Suprapubic skin (tissue), 4 donors: ENCODE data around the gene RCAN2.

Source experiments
- EP300 ChIP-seq: sonication (generic); formaldehyde crosslinking; IDR thresholded peaks from one replicate; pipeline ENCODE4 v1.6.1; 2017; ENCODE audit warnings: antibody characterized with exemption
- POLR2A ChIP-seq, 2 donors: fragments of 450-650 bp; IDR thresholded peaks; one replicate each; pipeline ENCODE4 v1.6.1; 2017; ENCODE audit warnings: antibody characterized with exemption in 2 of 2, mild to moderate bottlenecking in 2 of 2, moderate library complexity in 2 of 2
- POLR2AphosphoS5 ChIP-seq, 3 donors: sonication (generic); formaldehyde crosslinking; IDR thresholded peaks; one replicate each; pipeline ENCODE4 v1.6.1; 2017; ENCODE audit warnings: antibody characterized with exemption in 3 of 3
- TF ChIP-seq, protein P1 (sequence below), 2 donors: fragments of 200-600 bp in 1 of 2; fragments of 450-650 bp in 1 of 2; sonication (generic) in 1 of 2; IDR thresholded peaks; one replicate each; pipeline ENCODE4 v1.5.1; 2016 to 2019; ENCODE audit warnings: antibody characterized with exemption in 2 of 2, mild to moderate bottlenecking in 1 of 2, moderate library complexity in 1 of 2

DNA sequence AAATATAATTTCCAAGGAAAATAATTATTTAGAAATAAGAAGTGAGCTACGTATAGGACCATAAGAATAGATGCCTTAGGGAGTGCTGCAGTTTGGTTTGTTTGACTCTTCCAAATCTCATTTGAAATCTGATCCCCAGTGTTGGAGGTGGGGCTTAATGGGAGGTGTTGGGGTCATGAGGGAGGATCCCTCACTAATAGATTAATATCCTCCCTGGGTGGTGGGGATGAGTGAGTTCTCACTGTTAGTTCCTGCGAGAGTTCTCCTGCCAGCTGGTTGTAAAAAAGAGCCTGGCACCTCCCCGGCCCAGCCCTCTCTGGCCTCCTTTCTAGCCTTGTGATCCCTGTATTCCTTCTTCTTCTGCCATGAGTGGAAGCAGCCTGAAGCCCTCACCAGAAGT lies 69.3 kb downstream of the RCAN2 start:
- TF ChIP-seq, protein P1, sequence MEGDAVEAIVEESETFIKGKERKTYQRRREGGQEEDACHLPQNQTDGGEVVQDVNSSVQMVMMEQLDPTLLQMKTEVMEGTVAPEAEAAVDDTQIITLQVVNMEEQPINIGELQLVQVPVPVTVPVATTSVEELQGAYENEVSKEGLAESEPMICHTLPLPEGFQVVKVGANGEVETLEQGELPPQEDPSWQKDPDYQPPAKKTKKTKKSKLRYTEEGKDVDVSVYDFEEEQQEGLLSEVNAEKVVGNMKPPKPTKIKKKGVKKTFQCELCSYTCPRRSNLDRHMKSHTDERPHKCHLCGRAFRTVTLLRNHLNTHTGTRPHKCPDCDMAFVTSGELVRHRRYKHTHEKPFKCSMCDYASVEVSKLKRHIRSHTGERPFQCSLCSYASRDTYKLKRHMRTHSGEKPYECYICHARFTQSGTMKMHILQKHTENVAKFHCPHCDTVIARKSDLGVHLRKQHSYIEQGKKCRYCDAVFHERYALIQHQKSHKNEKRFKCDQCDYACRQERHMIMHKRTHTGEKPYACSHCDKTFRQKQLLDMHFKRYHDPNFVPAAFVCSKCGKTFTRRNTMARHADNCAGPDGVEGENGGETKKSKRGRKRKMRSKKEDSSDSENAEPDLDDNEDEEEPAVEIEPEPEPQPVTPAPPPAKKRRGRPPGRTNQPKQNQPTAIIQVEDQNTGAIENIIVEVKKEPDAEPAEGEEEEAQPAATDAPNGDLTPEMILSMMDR (IDR thresholded peaks at IDR 0.05), result no peak
- no peak for TF ChIP-seq POLR2A (IDR thresholded peaks at IDR 0.05)
- TF ChIP-seq EP300, result no peak
- no peak for TF ChIP-seq POLR2AphosphoS5 (IDR thresholded peaks at IDR 0.05)
